Choroid plexus epithelial cell (primary cell): ENCODE data around the gene IFNA14.
"Not testable (repeated sequence)": the region's sequence is repeated elsewhere in the genome, so short reads cannot be mapped to it uniquely, and the experiment has no call there.

Experiments used
- DNase-seq: peaks from one replicate; pipeline ENCODE4 v3.0.0-alpha.2; 2010; ENCODE audit warnings: low read depth
- H3K4me3 ChIP-seq: 2 replicates; pipeline ENCODE4 v1.5.1; 2011; ENCODE audit warnings: low read depth, mild to moderate bottlenecking, control low read depth, low read length, moderate library complexity
- CTCF ChIP-seq: conservative IDR thresholded peaks from 2 replicates; pipeline ENCODE4 v1.5.1; 2011; ENCODE audit warnings: low read depth, mild to moderate bottlenecking, control low read depth, inconsistent platforms, low read length, moderate library complexity

Gene IFNA14

GRCh38 chr9:21213411-21214326 lies 26.1 kb downstream of the IFNA14 start:
- DNase-seq = peak; percentile 37
- TF ChIP-seq CTCF = peak; percentile 67
- not testable (repeated sequence) for H3K4me3 ChIP-seq

- not testable (repeated sequence) for H3K4me3 ChIP-seq, DNase-seq
Observed at GRCh38 chr9:21212160-21212559, 27.6 kb downstream of the IFNA14 start.

- DNase-seq, H3K4me3 ChIP-seq: not testable (repeated sequence)
Observed at GRCh38 chr9:21210782-21211181, 29.0 kb downstream of the IFNA14 start.

GRCh38 chr9:21210311-21210710 lies 29.5 kb downstream of the IFNA14 start:
- H3K4me3 ChIP-seq = no peak overlapping the region
- no peak for TF ChIP-seq CTCF
- DNase-seq = no peak

- not testable (repeated sequence) for DNase-seq, H3K4me3 ChIP-seq
Observed at GRCh38 chr9:21207043-21207442, 32.8 kb downstream of the IFNA14 start, which contains the start of gene IFNA10. Gene IFNA10 (minus strand): TSS chr9:21207143. CDS start chr9:21207097, 46 bp downstream.

- no peak overlapping the region for H3K4me3 ChIP-seq
- no peak for DNase-seq
- no peak for TF ChIP-seq CTCF
Observed at GRCh38 chr9:21205204-21205603, 34.6 kb downstream of the IFNA14 start.

GRCh38 chr9:21202105-21202504 lies 37.7 kb downstream of the IFNA14 start, which contains the start of gene IFNA7:
Gene IFNA7 (minus strand): TSS chr9:21202205. CDS start chr9:21202165, 40 bp downstream.
- DNase-seq, H3K4me3 ChIP-seq: not testable (repeated sequence)

GRCh38 chr9:21194867-21195776 lies 44.7 kb downstream of the IFNA14 start:
- peak; percentile 45 for DNase-seq
- not testable (repeated sequence) for H3K4me3 ChIP-seq
- TF ChIP-seq CTCF = peak; percentile 67
